HG02759 (cell line): ENCODE measurements around the gene CD207.

Source experiments
- ATAC-seq: cut with Tn5 transposase; IDR thresholded peaks from one replicate; pipeline ENCODE4 v1.9.1; 2021; ENCODE audit warnings: mild to moderate bottlenecking, moderate library complexity; ENCODE audit not compliant: unreplicated experiment

CD207 gene

GRCh38 chr2:70796262-70796661 is 39.4 kb downstream of the CD207 start:
- no peak for ATAC-seq

GRCh38 chr2:70795164-70795995 is 40.2 kb downstream of the CD207 start:
- ATAC-seq: no peak

GRCh38 chr2:70793450-70793849 is 42.2 kb downstream of the CD207 start:
- ATAC-seq: no peak

GRCh38 chr2:70790136-70790828 is 45.3 kb downstream of the CD207 start, which contains the start of gene FIGLA:
FIGLA (minus strand) TSS chr2:70790643; CDS start chr2:70790638, 5 bp downstream.
- no peak for ATAC-seq

- no peak for ATAC-seq
Observed at GRCh38 chr2:70789304-70790135, 46.1 kb downstream of the CD207 start.

GRCh38 chr2:70785137-70785911 is 50.3 kb downstream of the CD207 start:
- no peak for ATAC-seq

- no peak for ATAC-seq
Observed at GRCh38 chr2:70784320-70784719, 51.3 kb downstream of the CD207 start.
